Measurements from ENCODE around the gene UBE2H.
"Not testable (repeated sequence)": the region's sequence is repeated elsewhere in the genome, so short reads cannot be mapped to it uniquely, and the experiment has no call there.

Gene UBE2H

GRCh38 chr7:129870668-129871067 lies 82.1 kb downstream of the UBE2H start:
- DNase-seq, result no peak

- DNase-seq, result no peak
Measured at GRCh38 chr7:129866251-129866650, 86.5 kb downstream of the UBE2H start.

DNA sequence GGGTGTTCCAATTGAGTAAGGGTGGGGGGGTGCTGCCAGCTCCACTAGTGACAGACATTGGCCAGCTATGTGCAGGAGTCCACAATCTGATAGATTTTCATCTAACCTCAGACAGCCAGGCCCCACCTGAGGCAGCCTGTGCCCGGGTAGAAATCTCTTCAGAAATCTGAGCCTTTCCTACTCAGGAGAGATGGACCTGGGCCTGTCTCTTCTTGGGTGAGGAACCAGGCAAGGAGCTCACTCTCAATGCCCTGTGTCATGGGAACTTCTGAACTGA lies 86.9 kb downstream of the UBE2H start:
- no peak for DNase-seq

DNA sequence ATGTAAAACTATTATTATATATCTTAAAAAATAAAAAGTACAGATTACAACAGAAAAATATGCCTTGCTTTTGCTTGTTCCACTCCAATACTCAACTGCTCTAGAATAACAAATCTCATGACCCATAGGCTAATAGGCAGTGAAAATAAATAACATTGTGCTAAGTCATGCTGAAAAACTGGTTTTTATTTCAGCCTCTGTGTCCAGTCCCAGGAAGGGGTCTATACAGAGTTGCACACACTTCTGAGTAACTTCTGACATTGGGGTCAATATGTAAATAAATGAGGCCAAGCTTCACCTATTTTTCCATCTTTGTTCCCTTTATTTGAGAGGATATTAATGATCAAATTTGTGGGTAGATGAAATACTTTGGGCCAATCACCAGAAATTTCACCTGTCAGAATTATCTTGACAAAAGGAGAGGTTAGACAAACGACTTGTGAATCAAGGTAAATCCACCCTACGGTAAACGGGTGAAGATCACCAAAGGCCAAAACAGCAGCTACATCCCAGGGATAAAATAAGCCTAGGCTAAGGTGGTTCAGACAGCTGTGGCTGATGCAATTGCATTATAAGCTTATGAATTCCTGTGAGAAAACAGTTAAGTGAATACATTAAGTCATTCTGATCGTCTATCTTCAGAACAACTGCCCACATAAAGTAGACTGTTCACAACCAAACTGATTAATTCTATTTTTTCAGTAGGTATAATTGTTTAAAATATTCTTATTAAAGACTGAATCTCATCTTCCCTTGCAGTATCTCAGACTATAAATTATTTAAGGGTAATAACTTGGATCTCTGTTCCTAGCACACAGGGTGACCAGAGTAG lies 87.5 kb downstream of the UBE2H start:
- DNase-seq, result no peak

DNA sequence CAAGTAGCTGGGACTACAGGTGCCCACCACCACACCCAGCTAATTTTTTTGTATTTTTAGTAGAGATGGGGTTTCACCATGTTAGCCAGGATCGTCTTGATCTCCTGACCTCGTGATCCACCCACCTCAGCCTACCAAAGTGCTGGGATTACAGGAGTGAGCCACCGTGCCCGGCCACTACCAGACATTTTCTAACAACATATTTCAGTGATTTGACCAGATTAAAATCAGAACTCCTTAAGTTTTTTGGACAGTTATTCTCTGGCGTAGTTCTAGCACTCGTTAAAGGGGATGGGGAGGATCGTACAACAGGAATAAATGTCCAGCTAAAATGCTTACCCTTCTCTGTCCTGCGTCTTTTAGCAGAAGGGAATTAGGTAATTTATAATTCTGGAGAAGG lies 88.1 kb downstream of the UBE2H start:
- DNase-seq, result not testable (repeated sequence)

- no peak for DNase-seq
Measured at GRCh38 chr7:129864042-129864441, 88.7 kb downstream of the UBE2H start.

- no peak for DNase-seq
Measured at GRCh38 chr7:129862682-129863081, 90.1 kb downstream of the UBE2H start.

DNA sequence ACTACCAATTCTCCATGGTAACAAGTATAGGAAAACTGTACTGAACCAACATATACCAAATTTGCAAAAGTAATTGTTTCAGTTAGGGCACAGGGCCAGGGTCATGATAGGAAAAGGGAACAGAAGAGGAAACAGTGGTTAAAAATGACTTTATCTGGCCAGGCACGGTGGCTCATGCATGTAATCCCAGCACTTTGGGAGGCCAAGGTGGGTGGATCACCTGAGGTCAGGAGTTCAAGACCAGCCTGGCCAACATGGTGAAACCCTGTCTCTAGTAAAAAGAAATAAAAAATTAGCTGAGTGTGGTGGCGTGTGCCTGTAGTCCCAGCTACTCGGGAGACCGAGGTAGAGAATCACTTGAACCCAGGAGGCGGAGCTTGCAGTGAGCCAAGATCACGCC lies 92.0 kb downstream of the UBE2H start:
- DNase-seq, result not testable (repeated sequence)

DNA sequence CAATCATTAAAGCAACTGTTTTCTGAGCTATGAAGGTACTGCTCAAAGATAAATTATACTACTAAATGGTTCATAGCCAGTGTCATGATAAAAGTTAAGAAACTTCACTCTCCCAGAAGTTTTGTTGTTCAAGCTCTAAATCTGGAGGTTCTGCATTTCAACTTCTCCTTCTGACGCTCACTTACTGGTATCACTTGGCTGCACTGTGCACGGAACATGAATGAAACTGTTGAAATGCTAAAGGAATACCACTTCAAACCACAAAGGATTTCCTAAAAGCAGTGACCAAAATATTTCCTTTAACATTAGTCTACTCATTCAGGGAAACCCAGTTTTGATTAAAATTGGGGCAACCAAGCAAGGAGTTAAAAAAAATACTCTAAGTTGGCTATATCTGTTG lies 93.6 kb downstream of the UBE2H start:
- no peak for DNase-seq

- no peak for DNase-seq
Measured at GRCh38 chr7:129858490-129858889, 94.3 kb downstream of the UBE2H start.

DNA sequence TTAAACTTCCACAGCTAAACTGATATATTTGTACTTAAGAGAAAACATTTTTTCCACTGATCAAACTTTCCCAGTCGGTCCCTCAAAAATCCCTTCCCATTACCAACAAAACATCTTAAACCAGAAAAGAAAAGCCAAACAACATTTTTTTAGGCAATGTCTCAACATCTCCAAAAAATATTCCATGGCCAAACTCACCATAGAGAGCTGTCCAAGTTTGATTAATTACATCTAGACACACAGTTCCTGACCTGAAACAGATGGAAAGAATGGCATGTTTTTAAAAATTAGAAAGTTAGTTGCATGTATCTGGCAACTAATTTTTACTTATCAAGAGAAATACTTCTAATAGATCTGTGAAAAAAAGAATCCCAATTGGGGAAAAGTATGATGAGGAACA lies 95.4 kb downstream of the UBE2H start:
- DNase-seq, result no peak

DNA sequence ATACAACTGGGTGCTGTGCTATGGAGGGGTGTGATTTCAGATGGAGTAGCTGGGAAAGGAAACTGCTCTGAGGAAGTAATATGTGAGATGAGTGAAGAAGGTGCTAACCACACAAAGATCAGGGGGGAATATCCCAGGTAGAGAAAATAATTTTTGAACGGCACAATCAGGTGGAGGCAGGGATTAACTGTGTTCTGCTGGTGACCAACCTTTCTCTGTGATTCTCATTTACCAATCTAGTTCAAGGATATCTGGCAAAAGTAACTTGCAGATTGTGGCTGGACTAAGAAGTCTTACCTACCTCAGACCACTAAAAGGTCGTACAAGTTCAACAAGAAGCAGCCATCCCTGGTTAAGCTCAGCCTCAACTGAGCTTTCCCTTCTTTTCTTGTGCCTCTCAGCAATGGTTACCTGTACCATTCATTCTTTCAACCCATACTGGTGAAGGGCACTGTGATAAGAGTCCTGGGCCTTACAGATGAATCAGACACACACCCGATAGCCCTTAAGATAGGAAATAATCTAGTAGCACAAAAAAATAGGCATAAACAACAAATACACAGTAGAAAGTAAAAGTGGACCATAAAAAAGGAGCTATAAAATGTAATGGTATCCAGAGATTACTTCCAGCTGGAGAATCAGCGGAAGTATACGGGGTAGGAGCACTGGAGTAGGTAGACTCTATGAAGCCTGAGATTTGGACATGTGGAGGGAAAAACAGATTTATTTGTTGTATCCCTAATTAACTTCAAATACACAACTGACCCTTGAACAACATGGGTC lies 96.6 kb downstream of the UBE2H start:
- DNase-seq, result no peak

- DNase-seq, result no peak
Measured at GRCh38 chr7:129855234-129855673, 97.5 kb downstream of the UBE2H start.

GRCh38 chr7:129854401-129854800 lies 98.4 kb downstream of the UBE2H start:
- no peak for DNase-seq

GRCh38 chr7:129853661-129854268 lies 99.0 kb downstream of the UBE2H start:
- no peak for DNase-seq

DNA sequence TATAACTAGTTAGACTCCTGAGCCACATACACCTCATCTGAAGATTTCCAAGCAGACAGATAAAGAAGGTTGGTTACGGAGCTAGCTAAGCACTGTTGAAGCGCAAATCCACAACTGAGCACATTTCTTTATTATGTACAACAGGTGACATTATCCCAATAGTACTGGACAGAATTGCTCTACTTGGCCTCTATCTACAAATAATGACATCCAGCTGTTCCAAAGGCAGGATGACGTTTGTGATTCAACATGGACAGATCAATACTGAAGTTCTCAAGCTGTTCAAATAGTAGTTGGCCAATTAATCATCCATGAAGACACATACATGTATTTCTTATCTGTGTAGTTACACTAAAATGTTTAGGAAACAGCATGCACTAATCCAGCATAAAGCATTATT lies 101.0 kb downstream of the UBE2H start:
- no peak for DNase-seq

DNA sequence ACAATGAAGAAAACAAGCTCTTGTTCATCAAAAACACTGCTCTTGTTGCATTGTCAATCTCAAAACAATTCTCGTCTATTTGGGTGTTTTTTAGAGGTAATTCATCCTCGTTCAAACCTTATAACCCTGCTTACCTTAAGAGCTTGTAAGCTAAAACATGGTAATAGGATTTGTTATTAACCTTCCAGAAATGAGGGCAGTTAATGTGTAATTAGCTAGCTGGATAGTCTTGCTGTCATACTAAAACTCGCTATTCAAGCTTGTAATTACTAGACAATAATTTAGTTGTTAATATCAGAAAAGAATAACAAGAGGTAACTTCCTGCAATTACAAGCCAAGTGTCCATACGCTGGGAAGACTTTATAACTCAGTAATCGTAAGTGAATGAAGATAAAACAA lies 101.6 kb downstream of the UBE2H start:
- no peak for DNase-seq

GRCh38 chr7:129848436-129848835 lies 104.3 kb downstream of the UBE2H start:
- no peak for DNase-seq

- DNase-seq, result no peak
Measured at GRCh38 chr7:129845972-129846327, 106.8 kb downstream of the UBE2H start.

- no peak for DNase-seq
Measured at GRCh38 chr7:129845178-129845971, 107.4 kb downstream of the UBE2H start.

GRCh38 chr7:129843978-129844840 lies 108.6 kb downstream of the UBE2H start:
- DNase-seq, result no peak

GRCh38 chr7:129843365-129843898 lies 109.3 kb downstream of the UBE2H start:
- DNase-seq, result no peak

All from NCI-H1048 (cell line).